ENCODE results near the gene CCND1. TPM values are rescaled to one million over a fixed set of nuclear protein-coding genes. Genes with fewer than 3 reads are reported as not detected.
A peak's percentile ranks its signal among the peaks of the same experiment; 100 is the strongest.

Gene CCND1
- polyA plus RNA-seq, 1 experiment = 307 TPM

GRCh38 chr11:69635804-69636511, 5.0 kb upstream of the CCND1 start:
- ChIA-PET CTCF (interaction anchor here (0.7 to 1.3 kb wide), 4 partner anchors 14 to 504 kb away, joined by 3 to 4 read pairs (median 3); no protein-coding TSS in a partner anchor), POLR2A (no interaction called here)
- Histone ChIP-seq H3K36me3 (ENCODE audit: control insufficient read depth, insufficient read depth, low read length) (no peaks in the 10 kb centered on the region), H3K4me3 (ENCODE audit: low read depth, low read length) (peak overlapping the region; percentile 32), H3K27me3 (ENCODE audit: control insufficient read depth, insufficient read depth, low read length) (no peaks in the 10 kb centered on the region)
- no peak for TF ChIP-seq CTCF (IDR thresholded peaks at IDR 0.05; ENCODE audit: insufficient read depth, low read depth, low read length)
- no peak for DNase-seq (ENCODE audit: low read depth)

GRCh38 chr11:69636512-69637197, 4.3 kb upstream of the CCND1 start:
- peak; percentile 53 for DNase-seq (ENCODE audit: low read depth)
- no peaks in the 10 kb centered on the region for H3K27me3 ChIP-seq (ENCODE audit: control insufficient read depth, insufficient read depth, low read length)
- CTCF ChIA-PET = interaction anchor here (0.7 to 1.0 kb wide), 2 partner anchors 15 to 175 kb away, joined by 3 read pairs; no protein-coding TSS in a partner anchor
- TF ChIP-seq CTCF (IDR thresholded peaks at IDR 0.05; ENCODE audit: insufficient read depth, low read depth, low read length) = no peak
- H3K36me3 ChIP-seq (ENCODE audit: control insufficient read depth, insufficient read depth, low read length) = no peaks in the 10 kb centered on the region
- POLR2A ChIA-PET = no interaction called here
- peak overlapping the region; percentile 32 for H3K4me3 ChIP-seq (ENCODE audit: low read depth, low read length)

GRCh38 chr11:69637198-69637940, 3.6 kb upstream of the CCND1 start:
- TF ChIP-seq CTCF (IDR thresholded peaks at IDR 0.05; ENCODE audit: insufficient read depth, low read depth, low read length) = no peak
- H3K36me3 ChIP-seq (ENCODE audit: control insufficient read depth, insufficient read depth, low read length) = no peaks in the 10 kb centered on the region
- peak overlapping the region; percentile 42; the same call in 1 of the 2 replicates for H3K4me3 ChIP-seq (ENCODE audit: low read depth, low read length)
- ChIA-PET POLR2A (no interaction called here), CTCF (no interaction called here)
- DNase-seq (ENCODE audit: low read depth) = no peak
- no peaks in the 10 kb centered on the region for H3K27me3 ChIP-seq (ENCODE audit: control insufficient read depth, insufficient read depth, low read length)

- TF ChIP-seq CTCF (IDR thresholded peaks at IDR 0.05; ENCODE audit: insufficient read depth, low read depth, low read length) = no peak
- POLR2A ChIA-PET = no interaction called here
- CTCF ChIA-PET = interaction anchor here (0.6 to 1.2 kb wide), 3 partner anchors 45 to 487 kb away, joined by 3 to 4 read pairs (median 4); no protein-coding TSS in a partner anchor
- Histone ChIP-seq H3K36me3 (ENCODE audit: control insufficient read depth, insufficient read depth, low read length) (peaks cover 2% of the 10 kb centered on the region; the same call in 1 of the 2 replicates), H3K4me3 (ENCODE audit: low read depth, low read length) (peak overlapping the region; percentile 42), H3K27me3 (ENCODE audit: control insufficient read depth, insufficient read depth, low read length) (no peaks in the 10 kb centered on the region)
- DNase-seq (ENCODE audit: low read depth) = no peak
These were observed 2.8 kb upstream of the CCND1 start for GRCh38 chr11:69637941-69638871.
